ENCODE data around the gene MME.

MME gene

GRCh38 chr3:155169197-155169596 is 89.1 kb downstream of the MME start:
- Mint-ChIP-seq H3K36me3 (ENCODE audit: insufficient read depth) (no peaks in the 10 kb centered on the region), H3K27me3 (no peaks in the 10 kb centered on the region), H3K9me3 (peaks cover 0 to 2% of the 10 kb centered on the region in 2 donors), H3K27ac (no peak overlapping the region), H3K4me1 (ENCODE audit: low read depth in 2 of 2) (no peaks in the 10 kb centered on the region), H3K4me3 (no peak overlapping the region)
- ATAC-seq (replicated peaks) = no peak
- no peak for DNase-seq

GRCh38 chr3:155173771-155174170 is 93.7 kb downstream of the MME start:
- peaks cover 2 to 3% of the 10 kb centered on the region in 2 donors for H3K9me3 Mint-ChIP-seq
- DNase-seq (no peak), ATAC-seq (replicated peaks) (no peak)
- no peak overlapping the region for H3K27ac Mint-ChIP-seq
- no peaks in the 10 kb centered on the region for H3K27me3 Mint-ChIP-seq
- no peaks in the 10 kb centered on the region for H3K36me3 Mint-ChIP-seq (ENCODE audit: insufficient read depth)
- no peak overlapping the region for H3K4me3 Mint-ChIP-seq
- no peaks in the 10 kb centered on the region for H3K4me1 Mint-ChIP-seq (ENCODE audit: low read depth in 2 of 2)

GRCh38 chr3:155178810-155179436 is 98.8 kb downstream of the MME start:
- Mint-ChIP-seq H3K27me3 (no peaks in the 10 kb centered on the region), H3K4me3 (no peak overlapping the region), H3K27ac (no peak overlapping the region), H3K9me3 (peaks cover 0 to 8% of the 10 kb centered on the region in 2 donors), H3K4me1 (ENCODE audit: low read depth in 2 of 2) (no peaks in the 10 kb centered on the region), H3K36me3 (ENCODE audit: insufficient read depth) (no peaks in the 10 kb centered on the region)
- ATAC-seq (replicated peaks) (no peak), DNase-seq (no peak)

GRCh38 chr3:155179437-155179827 is 99.3 kb downstream of the MME start:
- Mint-ChIP-seq H3K9me3 (peaks cover 0 to 8% of the 10 kb centered on the region in 2 donors), H3K36me3 (ENCODE audit: insufficient read depth) (no peaks in the 10 kb centered on the region), H3K27me3 (no peaks in the 10 kb centered on the region), H3K27ac (no peak overlapping the region), H3K4me1 (ENCODE audit: low read depth in 2 of 2) (no peaks in the 10 kb centered on the region), H3K4me3 (no peak overlapping the region)
- ATAC-seq (replicated peaks) = no peak
- no peak for DNase-seq

- no peak overlapping the region for H3K27ac Mint-ChIP-seq
- H3K27me3 Mint-ChIP-seq = no peaks in the 10 kb centered on the region
- peaks cover 0 to 8% of the 10 kb centered on the region in 2 donors for H3K9me3 Mint-ChIP-seq
- DNase-seq (no peak), ATAC-seq (replicated peaks) (no peak)
- no peak overlapping the region for H3K4me3 Mint-ChIP-seq
- H3K36me3 Mint-ChIP-seq (ENCODE audit: insufficient read depth) = no peaks in the 10 kb centered on the region
- H3K4me1 Mint-ChIP-seq (ENCODE audit: low read depth in 2 of 2) = no peaks in the 10 kb centered on the region
These were observed 100.0 kb downstream of the MME start for GRCh38 chr3:155179966-155180757.

- DNase-seq (no peak), ATAC-seq (replicated peaks) (no peak)
- no peaks in the 10 kb centered on the region for H3K4me1 Mint-ChIP-seq (ENCODE audit: low read depth in 2 of 2)
- no peak overlapping the region for H3K4me3 Mint-ChIP-seq
- peaks cover 0 to 8% of the 10 kb centered on the region in 2 donors for H3K9me3 Mint-ChIP-seq
- no peaks in the 10 kb centered on the region for H3K36me3 Mint-ChIP-seq (ENCODE audit: insufficient read depth)
- H3K27ac Mint-ChIP-seq = no peak overlapping the region
- no peaks in the 10 kb centered on the region for H3K27me3 Mint-ChIP-seq
These were observed 102.3 kb downstream of the MME start for GRCh38 chr3:155182467-155182866.

GRCh38 chr3:155184011-155184410 is 103.9 kb downstream of the MME start:
- no peaks in the 10 kb centered on the region for H3K36me3 Mint-ChIP-seq (ENCODE audit: insufficient read depth)
- no peaks in the 10 kb centered on the region for H3K27me3 Mint-ChIP-seq
- no peak for ATAC-seq (replicated peaks)
- H3K9me3 Mint-ChIP-seq = peaks cover 0 to 3% of the 10 kb centered on the region in 2 donors
- no peak for DNase-seq
- no peak overlapping the region for H3K4me3 Mint-ChIP-seq
- H3K4me1 Mint-ChIP-seq (ENCODE audit: low read depth in 2 of 2) = no peaks in the 10 kb centered on the region
- H3K27ac Mint-ChIP-seq = no peak overlapping the region

GRCh38 chr3:155185631-155186071 is 105.5 kb downstream of the MME start:
- no peaks in the 10 kb centered on the region for H3K27me3 Mint-ChIP-seq
- no peak for ATAC-seq (replicated peaks)
- no peaks in the 10 kb centered on the region for H3K4me1 Mint-ChIP-seq (ENCODE audit: low read depth in 2 of 2)
- DNase-seq = no peak
- H3K9me3 Mint-ChIP-seq = no peaks in the 10 kb centered on the region
- no peak overlapping the region for H3K4me3 Mint-ChIP-seq
- H3K27ac Mint-ChIP-seq = no peak overlapping the region
- no peaks in the 10 kb centered on the region for H3K36me3 Mint-ChIP-seq (ENCODE audit: insufficient read depth)

GRCh38 chr3:155188031-155188430 is 107.9 kb downstream of the MME start:
- DNase-seq (no peak), ATAC-seq (replicated peaks) (no peak)
- no peaks in the 10 kb centered on the region for H3K9me3 Mint-ChIP-seq
- no peaks in the 10 kb centered on the region for H3K4me1 Mint-ChIP-seq (ENCODE audit: low read depth in 2 of 2)
- H3K27ac Mint-ChIP-seq = no peak overlapping the region
- H3K36me3 Mint-ChIP-seq (ENCODE audit: insufficient read depth) = no peaks in the 10 kb centered on the region
- no peaks in the 10 kb centered on the region for H3K27me3 Mint-ChIP-seq
- no peak overlapping the region for H3K4me3 Mint-ChIP-seq

GRCh38 chr3:155189478-155189877 is 109.4 kb downstream of the MME start:
- Mint-ChIP-seq H3K27me3 (no peaks in the 10 kb centered on the region), H3K4me1 (ENCODE audit: low read depth in 2 of 2) (no peaks in the 10 kb centered on the region), H3K27ac (no peak overlapping the region), H3K36me3 (ENCODE audit: insufficient read depth) (no peaks in the 10 kb centered on the region), H3K9me3 (no peaks in the 10 kb centered on the region), H3K4me3 (no peak overlapping the region)
- no peak for DNase-seq
- no peak for ATAC-seq (replicated peaks)

- Mint-ChIP-seq H3K36me3 (ENCODE audit: insufficient read depth) (no peaks in the 10 kb centered on the region), H3K27me3 (no peaks in the 10 kb centered on the region), H3K4me1 (ENCODE audit: low read depth in 2 of 2) (no peaks in the 10 kb centered on the region), H3K9me3 (no peaks in the 10 kb centered on the region), H3K4me3 (no peak overlapping the region), H3K27ac (no peak overlapping the region)
- DNase-seq (no peak), ATAC-seq (replicated peaks) (no peak)
These were observed 110.6 kb downstream of the MME start for GRCh38 chr3:155190691-155191090.

GRCh38 chr3:155192957-155193746 is 113.0 kb downstream of the MME start:
- ATAC-seq (replicated peaks) = no peak
- no peaks in the 10 kb centered on the region for H3K27me3 Mint-ChIP-seq
- no peak for DNase-seq
- no peaks in the 10 kb centered on the region for H3K4me1 Mint-ChIP-seq (ENCODE audit: low read depth in 2 of 2)
- peaks cover 0 to 2% of the 10 kb centered on the region in 2 donors for H3K9me3 Mint-ChIP-seq
- H3K4me3 Mint-ChIP-seq = no peak overlapping the region
- H3K36me3 Mint-ChIP-seq (ENCODE audit: insufficient read depth) = no peaks in the 10 kb centered on the region
- no peak overlapping the region for H3K27ac Mint-ChIP-seq

- H3K4me1 Mint-ChIP-seq (ENCODE audit: low read depth in 2 of 2) = no peaks in the 10 kb centered on the region
- H3K27ac Mint-ChIP-seq = no peak overlapping the region
- DNase-seq (no peak), ATAC-seq (replicated peaks) (no peak)
- no peaks in the 10 kb centered on the region for H3K27me3 Mint-ChIP-seq
- H3K36me3 Mint-ChIP-seq (ENCODE audit: insufficient read depth) = no peaks in the 10 kb centered on the region
- peaks cover 0 to 2% of the 10 kb centered on the region in 2 donors for H3K9me3 Mint-ChIP-seq
- no peak overlapping the region for H3K4me3 Mint-ChIP-seq
These were observed 113.7 kb downstream of the MME start for GRCh38 chr3:155193868-155194267.

All from effector memory CD8-positive, alpha-beta T cell (primary cell).